Common myeloid progenitor, CD34-positive (primary cell): ENCODE results near the gene TTC28.

Experiments used
- CTCF ChIA-PET: fragments of 350-600 bp; sonication (Branson Sonifier 250); formaldehyde crosslinking; loops from one replicate; lab custom pipeline; 2021; ENCODE audit warnings: antibody characterized with exemption; lab: Charles Lee
- POLR2A ChIA-PET: fragments of 350-600 bp; sonication (Branson Sonifier 250); formaldehyde crosslinking; loops from one replicate; lab custom pipeline; 2021; ENCODE audit warnings: antibody characterized with exemption; lab: Charles Lee
- DNase-seq, 3 donors: peaks; one replicate each; pipeline versions ENCODE4 v3.0.0 to v3.0.0-alpha.2; 2013
- H3K27ac ChIP-seq, 2 experiments: 1 replicate in 1 of 2; 2 replicates in 1 of 2; pipeline ENCODE4 v1.7.0; 2013; ENCODE audit warnings: inconsistent platforms in 2 of 2, low read length in 2 of 2, mild to moderate bottlenecking in 2 of 2, low read depth in 1 of 2, moderate library complexity in 1 of 2; ENCODE audit not compliant: severe bottlenecking in 2 of 2, insufficient read depth in 1 of 2, poor library complexity in 1 of 2
- H3K27me3 ChIP-seq, 5 experiments: replicated peaks in 2 of 5; 1 replicate in 3 of 5; 2 replicates in 2 of 5; pipeline versions ENCODE4 v1.6.1 to v1.7.0; 2013; ENCODE audit warnings: low read length in 4 of 5, mild to moderate bottlenecking in 2 of 5, moderate library complexity in 2 of 5, inconsistent platforms in 1 of 5; ENCODE audit not compliant: insufficient read depth in 5 of 5, control insufficient read depth in 4 of 5
- H3K36me3 ChIP-seq, 4 experiments: 1 replicate in 2 of 4; 2 replicates in 2 of 4; pipeline versions ENCODE4 v1.6.1 to v1.7.0; 2013; ENCODE audit warnings: low read length in 3 of 4, control low read depth in 1 of 4, mild to moderate bottlenecking in 1 of 4; ENCODE audit not compliant: control insufficient read depth in 4 of 4, insufficient read depth in 4 of 4
- H3K4me1 ChIP-seq, 4 experiments: 1 replicate in 3 of 4; 2 replicates in 1 of 4; pipeline versions ENCODE4 v1.6.1 to v1.7.1; 2013; ENCODE audit warnings: low read length in 3 of 4, mild to moderate bottlenecking in 3 of 4, control low read depth in 1 of 4, inconsistent platforms in 1 of 4, moderate library complexity in 1 of 4; ENCODE audit not compliant: control insufficient read depth in 4 of 4, insufficient read depth in 4 of 4; ENCODE audit errors: control extremely low read depth in 1 of 4
- H3K4me3 ChIP-seq, 7 experiments: 1 replicate in 4 of 7; 2 replicates in 3 of 7; pipeline versions ENCODE4 v1.5.1 to v1.7.0; 2013; ENCODE audit warnings: mild to moderate bottlenecking in 7 of 7, low read length in 6 of 7, moderate library complexity in 6 of 7, inconsistent platforms in 2 of 7, low read depth in 2 of 7, control low read depth in 1 of 7; ENCODE audit not compliant: insufficient read depth in 4 of 7, control insufficient read depth in 1 of 7; ENCODE audit errors: extremely low read depth in 1 of 7
- H3K9me3 ChIP-seq, 5 experiments: 1 replicate in 4 of 5; 2 replicates in 1 of 5; pipeline versions ENCODE4 v1.6.1 to v1.7.1; 2013; ENCODE audit warnings: low read length in 4 of 5, mild to moderate bottlenecking in 2 of 5, inconsistent platforms in 1 of 5, low read depth in 1 of 5, moderate library complexity in 1 of 5; ENCODE audit not compliant: control insufficient read depth in 4 of 5, insufficient read depth in 2 of 5; ENCODE audit errors: control extremely low read depth in 1 of 5
- WGBS: methylation state at CpG from one replicate; pipeline ENCODE4 v1.1.5; 2013; ENCODE audit not compliant: insufficient coverage; 5-methylcytosine and 5-hydroxymethylcytosine counted together

The TTC28 gene

GRCh38 chr22:28053896-28054818 lies 625.5 kb downstream of the TTC28 start:
- Histone ChIP-seq H3K4me1 (peaks cover 0 to 5% (median under 1%) of the 10 kb centered on the region in 4 experiments), H3K9me3 (no peaks in the 10 kb centered on the region), H3K4me3 (no peak overlapping the region), H3K36me3 (no peaks in the 10 kb centered on the region), H3K27ac (no peak overlapping the region), H3K27me3 (no peaks in the 10 kb centered on the region)
- ChIA-PET CTCF (interaction anchor here (0.9 to 1.1 kb wide), 3 partner anchors 9 to 542 kb away, joined by 3 read pairs; no protein-coding TSS in a partner anchor), POLR2A (no interaction called here)
- no peak for DNase-seq
- 100% methylated on average over 4 of the region's 6 CpGs for WGBS

- 95% methylated on average over 9 of the region's 9 CpGs for WGBS
- POLR2A ChIA-PET: no interaction called here
- CTCF ChIA-PET: interaction anchor here (1.1 to 3.5 kb wide), 8 partner anchors 11 to 543 kb away, joined by 3 to 19 read pairs (median 6); no protein-coding TSS in a partner anchor
- Histone ChIP-seq H3K9me3 (no peaks in the 10 kb centered on the region), H3K27ac (no peak overlapping the region), H3K36me3 (no peaks in the 10 kb centered on the region), H3K4me3 (no peak overlapping the region), H3K4me1 (peaks cover 0 to 16% (median 3%) of the 10 kb centered on the region in 4 experiments), H3K27me3 (no peaks in the 10 kb centered on the region)
- DNase-seq: no peak
Observed at GRCh38 chr22:28052825-28053269, 626.8 kb downstream of the TTC28 start.

- Histone ChIP-seq H3K27me3 (no peaks in the 10 kb centered on the region), H3K27ac (no peak overlapping the region), H3K4me3 (no peak overlapping the region), H3K36me3 (no peaks in the 10 kb centered on the region), H3K9me3 (no peaks in the 10 kb centered on the region), H3K4me1 (peaks cover 0 to 16% (median 3%) of the 10 kb centered on the region in 4 experiments)
- 14% methylated on average over 1 of the region's 5 CpGs for WGBS
- peak; percentile 28 to 42 (median 35) for DNase-seq
- CTCF ChIA-PET: interaction anchor here (0.6 to 3.5 kb wide), 12 partner anchors 12 to 540 kb away, joined by 3 to 19 read pairs (median 4); no protein-coding TSS in a partner anchor
- POLR2A ChIA-PET: no interaction called here
Observed at GRCh38 chr22:28051787-28052356, 627.8 kb downstream of the TTC28 start.

GRCh38 chr22:28051091-28051786 lies 628.4 kb downstream of the TTC28 start:
- Histone ChIP-seq H3K27ac (no peak overlapping the region), H3K27me3 (no peaks in the 10 kb centered on the region), H3K9me3 (no peaks in the 10 kb centered on the region), H3K4me1 (peaks cover 0 to 16% (median 3%) of the 10 kb centered on the region in 4 experiments), H3K36me3 (no peaks in the 10 kb centered on the region), H3K4me3 (no peak overlapping the region)
- CTCF ChIA-PET: interaction anchor here (1.1 to 3.5 kb wide), 11 partner anchors 12 to 541 kb away, joined by 3 to 19 read pairs (median 5); no protein-coding TSS in a partner anchor
- WGBS: 61% methylated on average over 2 of the region's 7 CpGs
- DNase-seq: no peak
- POLR2A ChIA-PET: no interaction called here

GRCh38 chr22:28048529-28048928 lies 631.1 kb downstream of the TTC28 start:
- DNase-seq: no peak
- CTCF ChIA-PET: interaction anchor here (0.8 to 1.0 kb wide), 4 partner anchors 10 to 544 kb away, joined by 3 to 6 read pairs (median 3); no protein-coding TSS in a partner anchor
- Histone ChIP-seq H3K27ac (no peak overlapping the region), H3K9me3 (no peaks in the 10 kb centered on the region), H3K27me3 (no peaks in the 10 kb centered on the region), H3K4me1 (peaks cover 0 to 16% (median 3%) of the 10 kb centered on the region in 4 experiments), H3K4me3 (no peak overlapping the region), H3K36me3 (no peaks in the 10 kb centered on the region)
- 33% methylated on average over 2 of the region's 2 CpGs for WGBS
- POLR2A ChIA-PET: no interaction called here

- peaks cover 0 to 16% (median 3%) of the 10 kb centered on the region in 4 experiments for H3K4me1 ChIP-seq
- no peak for DNase-seq
- H3K4me3 ChIP-seq: no peak overlapping the region
- H3K36me3 ChIP-seq: no peaks in the 10 kb centered on the region
- H3K27me3 ChIP-seq: no peaks in the 10 kb centered on the region
- no peaks in the 10 kb centered on the region for H3K9me3 ChIP-seq
- no CpG with 5 or more reads among the region's 1 CpG for WGBS
- no peak overlapping the region for H3K27ac ChIP-seq
- ChIA-PET POLR2A (no interaction called here), CTCF (interaction anchor here (0.6 to 1.2 kb wide), 3 partner anchors 11 to 219 kb away, joined by 3 to 5 read pairs (median 3); no protein-coding TSS in a partner anchor)
Observed at GRCh38 chr22:28047740-28048139, 631.9 kb downstream of the TTC28 start.
